Psoas muscle (tissue), 8 donors: Measurements from ENCODE around the gene MTMR10. TPM values are rescaled to one million over a fixed set of nuclear protein-coding genes. Genes with fewer than 3 reads are reported as not detected.

ENCODE experiments used
- ATAC-seq, 4 donors: fragments of 200-7000 bp; cut with Tn5 transposase; one replicate each; pipeline ENCODE4 v1.9.1; 2020; ENCODE audit warnings: moderate library complexity in 3 of 4, mild to moderate bottlenecking in 2 of 4
- DNase-seq, 2 donors: peaks; one replicate each; pipeline ENCODE4 v3.0.0-alpha.2; 2020
- H3K27ac ChIP-seq: fragments of 200-600 bp; one replicate; pipeline ENCODE4 v1.8.0; 2022
- H3K27me3 ChIP-seq, 3 donors: fragments of 200-600 bp in 1 of 3; one replicate each; pipeline versions ENCODE4 v1.6.1 to v1.8.0; 2013 to 2022; ENCODE audit warnings: low read length in 2 of 3, mild to moderate bottlenecking in 2 of 3, moderate library complexity in 1 of 3; ENCODE audit not compliant: insufficient read depth in 3 of 3
- H3K36me3 ChIP-seq, 2 donors: fragments of 200-600 bp in 1 of 2; one replicate each; pipeline versions ENCODE4 v1.6.1 to v1.8.0; 2013 to 2022; ENCODE audit warnings: low read depth in 1 of 2, mild to moderate bottlenecking in 1 of 2, moderate library complexity in 1 of 2; ENCODE audit not compliant: insufficient read depth in 1 of 2
- H3K4me1 ChIP-seq: fragments of 200-600 bp; one replicate; pipeline ENCODE4 v1.8.0; 2022
- H3K4me3 ChIP-seq: fragments of 200-600 bp; one replicate; pipeline ENCODE4 v1.8.0; 2022; ENCODE audit warnings: mild to moderate bottlenecking
- H3K9me3 ChIP-seq: fragments of 200-600 bp; one replicate; pipeline ENCODE4 v1.8.0; 2022
- WGBS, 3 donors: extraction: QIAGEN DNeasy Blood & Tissue Kit; methylation state at CpG; one replicate each; pipeline versions ENCODE4 v1.1.6 to v1.1.7; 2013; 5-methylcytosine and 5-hydroxymethylcytosine counted together
- intact Hi-C, 2 donors: fragments of 100-400 bp; cut with DNase I; formaldehyde crosslinking; loops; one replicate each; pipeline versions ENCODE4 v1.11.0 to v1.14.2; 2022
- polyA plus RNA-seq, 3 donors: library from polyadenylated mRNA; stranded (reverse); fragments of 200-250 nt; gene quantifications; one replicate each; pipeline ENCODE4 v1.2.3, GENCODE V29; 2013
- total RNA-seq, 4 donors: library from RNA; stranded (reverse); fragmentation: NEBNext Ultra II Directional in 2 of 4; extraction: Animal tissue kit (Norgen Biotek cat#: 25700) in 2 of 4; gene quantifications; one replicate each; pipeline versions ENCODE4 v1.2.1 to v1.2.4, GENCODE V29; 2021 to 2023
- TF ChIP-seq, protein P1 (sequence below): fragments of 200-600 bp; IDR thresholded peaks from one replicate; pipeline ENCODE4 v1.8.0; 2022; ENCODE audit warnings: antibody characterized with exemption
- donor health status: healthy with polysubstance abuse.
- donor health status: DM: no; HTN: no; CAD: no; lungs with moderate emphysema.
- donor health status: Bipolar disorder and iron deficiency.
- donor health status: healthy.
- donor health status: DM: yes; HTN: yes; CAD: no.
- donor health status: DM: no; HTN: no; CAD: no.
- donor health status: DM: no; HTN: no; CAD: no.
- donor health status: DM: yes; HTN: yes; CAD: no.

The MTMR10 gene
- total and polyA plus RNA-seq, 7 donors = 15.0 to 52.3 (median 28.0) TPM

DNA sequence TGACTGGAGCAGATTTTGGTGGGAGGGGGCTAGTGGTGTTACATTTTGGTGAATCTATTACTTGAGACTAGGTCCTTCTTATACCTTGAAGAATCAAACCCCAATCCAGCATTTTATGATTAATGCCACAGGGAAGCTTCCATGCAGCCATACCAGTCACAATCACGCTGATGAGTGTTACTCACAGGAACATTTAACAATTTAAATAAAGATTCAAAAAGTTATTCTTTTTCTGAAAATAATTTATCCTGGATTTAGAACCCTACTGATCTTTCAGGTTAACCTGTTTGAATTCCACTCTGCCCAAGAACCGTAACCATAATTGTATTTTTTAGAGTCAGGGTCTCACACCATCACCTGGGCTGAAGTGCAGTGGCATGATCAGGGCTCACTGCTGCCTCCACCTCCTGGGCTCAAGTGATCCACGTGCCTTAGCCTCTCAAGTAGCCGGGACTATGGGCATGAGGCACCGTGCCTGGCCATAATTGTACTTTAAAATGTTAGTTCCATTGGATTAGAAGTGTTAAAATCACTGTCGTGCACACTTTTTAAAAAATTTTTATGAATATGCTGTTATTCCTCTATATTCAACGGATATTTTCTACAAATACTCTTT, 929 bp upstream of the MTMR10 start:
- ATAC-seq (peak in 1 of 4 donors; percentile 30), DNase-seq (no peak)
- 50 to 59% (median 53%) methylated on average over 7 of the region's 7 CpGs for WGBS, 3 donors
- intact Hi-C loops = loop anchor here (5.0 to 10.0 kb wide), 6 partner anchors 35 to 335 kb away; partner anchors contain the start of genes FAN1 (in 1 of the 2) and KLF13 (in 1 of the 2)
- Histone ChIP-seq H3K27ac (peak overlapping the region; percentile 92), H3K27me3 (no peaks in the 10 kb centered on the region), H3K36me3 (no peaks in the 10 kb centered on the region), H3K4me1 (peaks cover 34% of the 10 kb centered on the region), H3K9me3 (no peaks in the 10 kb centered on the region), H3K4me3 (peak overlapping the region; percentile 84)
- TF ChIP-seq, protein P1, sequence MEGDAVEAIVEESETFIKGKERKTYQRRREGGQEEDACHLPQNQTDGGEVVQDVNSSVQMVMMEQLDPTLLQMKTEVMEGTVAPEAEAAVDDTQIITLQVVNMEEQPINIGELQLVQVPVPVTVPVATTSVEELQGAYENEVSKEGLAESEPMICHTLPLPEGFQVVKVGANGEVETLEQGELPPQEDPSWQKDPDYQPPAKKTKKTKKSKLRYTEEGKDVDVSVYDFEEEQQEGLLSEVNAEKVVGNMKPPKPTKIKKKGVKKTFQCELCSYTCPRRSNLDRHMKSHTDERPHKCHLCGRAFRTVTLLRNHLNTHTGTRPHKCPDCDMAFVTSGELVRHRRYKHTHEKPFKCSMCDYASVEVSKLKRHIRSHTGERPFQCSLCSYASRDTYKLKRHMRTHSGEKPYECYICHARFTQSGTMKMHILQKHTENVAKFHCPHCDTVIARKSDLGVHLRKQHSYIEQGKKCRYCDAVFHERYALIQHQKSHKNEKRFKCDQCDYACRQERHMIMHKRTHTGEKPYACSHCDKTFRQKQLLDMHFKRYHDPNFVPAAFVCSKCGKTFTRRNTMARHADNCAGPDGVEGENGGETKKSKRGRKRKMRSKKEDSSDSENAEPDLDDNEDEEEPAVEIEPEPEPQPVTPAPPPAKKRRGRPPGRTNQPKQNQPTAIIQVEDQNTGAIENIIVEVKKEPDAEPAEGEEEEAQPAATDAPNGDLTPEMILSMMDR = no peak

GRCh38 chr15:30990446-30991254, 778 bp downstream of the MTMR10 start:
- Histone ChIP-seq H3K9me3 (no peaks in the 10 kb centered on the region), H3K27ac (peak overlapping the region; percentile 92), H3K36me3 (peaks cover 0 to 14% of the 10 kb centered on the region in 2 donors), H3K27me3 (no peaks in the 10 kb centered on the region), H3K4me3 (peak overlapping the region; percentile 84), H3K4me1 (peaks cover 50% of the 10 kb centered on the region)
- TF ChIP-seq, protein P1 = no peak
- DNase-seq (no peak), ATAC-seq (peak; percentile 9 to 39 (median 26))
- WGBS, 3 donors = 4 to 5% (median 4%) methylated on average over 24 of the region's 24 CpGs
- intact Hi-C loops = loop anchor here (2.0 to 10.0 kb wide), 8 partner anchors 33 to 337 kb away; partner anchors contain the start of genes FAN1 (in 1 of the 2) and KLF13 (in 1 of the 2)

DNA sequence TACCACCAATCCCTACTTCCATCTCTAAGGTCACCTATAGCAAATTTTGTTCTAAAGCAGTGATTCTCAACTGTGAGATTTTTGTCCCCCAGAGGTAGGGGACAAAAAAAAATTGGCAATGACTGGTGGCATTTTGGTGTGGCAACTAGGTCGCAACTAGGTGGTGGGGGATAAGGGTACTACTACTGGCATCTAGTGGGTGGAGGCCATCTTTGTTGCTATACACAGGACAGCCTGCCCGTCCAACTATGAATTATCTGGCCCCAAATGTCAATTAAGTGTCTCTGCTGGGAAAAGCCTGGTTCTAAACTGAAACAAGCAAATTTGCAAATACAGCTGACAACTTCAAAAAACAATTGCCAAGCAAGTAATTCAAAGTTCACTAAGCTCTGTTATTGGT, 1.4 kb downstream of the MTMR10 start:
- Histone ChIP-seq H3K9me3 (no peaks in the 10 kb centered on the region), H3K27me3 (no peaks in the 10 kb centered on the region), H3K4me3 (peak overlapping the region; percentile 84), H3K27ac (peak overlapping the region; percentile 92), H3K4me1 (peaks cover 56% of the 10 kb centered on the region), H3K36me3 (peaks cover 0 to 14% of the 10 kb centered on the region in 2 donors)
- no peak for ATAC-seq
- intact Hi-C loops = loop anchor here (2.0 to 10.0 kb wide), 8 partner anchors 33 to 337 kb away; partner anchors contain the start of genes FAN1 (in 1 of the 2) and KLF13 (in 1 of the 2)
- TF ChIP-seq, protein P1 = no peak
- 41 to 61% (median 44%) methylated on average over 2 of the region's 2 CpGs for WGBS, 3 donors
- DNase-seq = no peak

GRCh38 chr15:30985081-30985531, 6.3 kb downstream of the MTMR10 start:
- Histone ChIP-seq H3K4me3 (no peak overlapping the region), H3K36me3 (peaks cover 7 to 38% of the 10 kb centered on the region in 2 donors), H3K9me3 (no peaks in the 10 kb centered on the region), H3K27me3 (no peaks in the 10 kb centered on the region), H3K4me1 (peaks cover 84% of the 10 kb centered on the region), H3K27ac (peak overlapping the region; percentile 59)
- intact Hi-C loops = no loop called here
- 4 to 7% (median 5%) methylated on average over 3 of the region's 3 CpGs for WGBS, 3 donors
- TF ChIP-seq, protein P1 = no peak
- ATAC-seq (peak; percentile 62 to 86 (median 80)), DNase-seq (peak in 1 of 2 donors; percentile 64)
